ENCODE measurements around the gene EPYC.
"Not testable (repeated sequence)": the region's sequence is repeated elsewhere in the genome, so short reads cannot be mapped to it uniquely, and the experiment has no call there.

EPYC gene

DNA sequence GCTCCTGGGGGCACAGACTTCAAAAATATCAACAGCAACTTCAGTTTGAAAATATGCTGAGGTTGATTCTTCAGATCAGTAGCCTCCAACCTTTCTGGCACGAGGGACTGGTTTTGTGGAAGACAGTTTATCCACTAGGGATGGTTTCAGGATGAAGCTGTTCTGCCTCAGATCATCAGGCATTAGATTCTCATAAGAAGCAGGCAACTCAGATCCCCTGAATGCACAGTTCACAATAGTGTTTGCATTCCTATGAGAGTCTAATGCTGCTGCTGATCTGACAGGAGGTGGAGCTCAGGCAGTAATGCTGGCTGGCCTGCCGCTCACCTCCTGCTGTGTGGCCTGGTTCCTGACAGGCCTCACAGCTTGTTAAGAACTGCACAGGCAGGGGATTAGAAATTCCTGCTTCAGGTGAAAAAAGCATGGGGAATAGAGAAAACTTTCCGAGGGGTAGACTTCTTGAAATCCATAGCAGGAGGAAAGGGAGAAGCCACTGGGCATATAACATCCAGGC, 12.8 kb downstream of the EPYC start:
- DNase-seq (ENCODE audit: low spot score) = no peak

DNA sequence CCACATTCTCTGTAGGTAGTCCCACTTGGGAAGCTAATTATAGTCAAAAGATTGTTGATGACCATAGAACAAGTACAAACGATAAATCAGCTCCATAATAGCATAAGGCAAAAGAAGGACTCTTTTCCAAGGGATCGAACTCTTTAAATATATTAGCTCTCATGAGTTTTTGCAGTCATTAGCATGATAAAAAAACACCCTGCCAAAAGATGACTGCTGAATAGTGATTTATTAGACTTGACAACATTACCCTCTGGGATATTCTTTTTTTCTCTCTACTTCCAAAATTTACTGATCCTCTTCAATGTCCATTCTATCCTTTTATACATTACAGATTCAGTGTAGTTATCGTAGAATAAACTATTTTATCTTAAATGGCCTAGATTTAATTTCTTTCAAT, 14.2 kb downstream of the EPYC start:
- no peak for DNase-seq (ENCODE audit: low spot score)

- no peak for DNase-seq (ENCODE audit: low spot score)
Observed at GRCh38 chr12:90989686-90990111, 15.1 kb downstream of the EPYC start.

GRCh38 chr12:90987520-90987919, 17.3 kb downstream of the EPYC start:
- DNase-seq (ENCODE audit: low spot score) = no peak

- DNase-seq (ENCODE audit: low spot score) = no peak
Observed at GRCh38 chr12:90987101-90987500, 17.7 kb downstream of the EPYC start.

GRCh38 chr12:90985331-90985730, 19.4 kb downstream of the EPYC start:
- not testable (repeated sequence) for DNase-seq (ENCODE audit: low spot score)

GRCh38 chr12:90984114-90984513, 20.7 kb downstream of the EPYC start:
- no peak for DNase-seq (ENCODE audit: low spot score)

DNA sequence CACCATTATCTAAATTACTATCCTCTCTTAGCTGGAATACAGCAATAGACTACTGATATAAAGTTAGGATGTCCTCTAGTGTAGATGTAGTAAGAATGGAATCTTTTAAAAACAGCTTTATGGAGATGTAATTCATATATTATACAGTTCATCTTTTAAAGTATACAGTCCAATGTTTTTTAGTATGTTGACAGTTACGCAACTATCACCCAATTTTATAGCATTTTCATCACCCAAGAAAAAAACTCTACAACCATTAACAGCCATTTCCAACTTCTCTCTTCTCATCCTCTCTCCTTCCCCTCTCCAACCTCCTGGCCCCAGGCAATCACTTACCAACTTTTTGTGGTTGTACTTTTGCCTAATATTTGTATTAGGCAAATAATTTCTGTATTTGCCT, 22.6 kb downstream of the EPYC start:
- DNase-seq (ENCODE audit: low spot score) = no peak

DNA sequence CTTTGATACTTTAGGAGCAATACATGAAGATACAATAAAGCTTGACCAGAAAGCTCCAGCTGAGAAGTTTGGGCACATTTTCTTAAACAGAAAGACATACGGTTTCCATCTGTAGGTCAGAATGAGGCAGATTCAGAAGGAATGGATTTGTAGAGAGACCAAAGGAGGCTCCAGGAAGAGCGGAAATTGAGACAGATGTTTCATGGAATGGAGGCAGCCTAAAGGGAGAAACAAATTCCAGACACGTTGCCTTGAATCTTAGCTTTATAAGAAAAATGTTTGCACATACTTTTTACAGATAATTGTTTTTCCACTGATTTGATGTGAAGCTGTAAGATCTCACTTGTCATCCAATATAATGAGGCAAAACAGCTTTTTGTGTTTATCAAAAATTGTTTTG, 24.8 kb downstream of the EPYC start:
- no peak for DNase-seq (ENCODE audit: low spot score)

DNA sequence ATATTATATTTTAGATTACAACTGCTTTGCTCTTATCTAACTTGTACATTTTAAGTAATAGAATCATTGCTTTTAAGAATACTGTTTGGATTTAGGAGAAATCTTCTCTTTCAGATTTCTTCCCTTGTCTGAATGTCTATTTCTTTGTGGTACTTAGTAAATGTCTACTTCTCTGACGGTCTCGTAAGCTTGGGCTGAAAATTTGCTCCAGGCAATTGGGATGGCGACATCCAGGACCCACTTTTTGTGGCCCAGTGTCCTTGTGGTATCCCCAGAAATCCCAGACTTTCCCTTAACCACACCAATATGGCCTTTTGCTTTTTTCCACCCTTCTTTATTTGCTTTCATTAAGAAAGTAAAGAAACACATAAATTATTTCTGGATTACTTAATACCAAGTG, 25.8 kb downstream of the EPYC start:
- no peak for DNase-seq (ENCODE audit: low spot score)

DNA sequence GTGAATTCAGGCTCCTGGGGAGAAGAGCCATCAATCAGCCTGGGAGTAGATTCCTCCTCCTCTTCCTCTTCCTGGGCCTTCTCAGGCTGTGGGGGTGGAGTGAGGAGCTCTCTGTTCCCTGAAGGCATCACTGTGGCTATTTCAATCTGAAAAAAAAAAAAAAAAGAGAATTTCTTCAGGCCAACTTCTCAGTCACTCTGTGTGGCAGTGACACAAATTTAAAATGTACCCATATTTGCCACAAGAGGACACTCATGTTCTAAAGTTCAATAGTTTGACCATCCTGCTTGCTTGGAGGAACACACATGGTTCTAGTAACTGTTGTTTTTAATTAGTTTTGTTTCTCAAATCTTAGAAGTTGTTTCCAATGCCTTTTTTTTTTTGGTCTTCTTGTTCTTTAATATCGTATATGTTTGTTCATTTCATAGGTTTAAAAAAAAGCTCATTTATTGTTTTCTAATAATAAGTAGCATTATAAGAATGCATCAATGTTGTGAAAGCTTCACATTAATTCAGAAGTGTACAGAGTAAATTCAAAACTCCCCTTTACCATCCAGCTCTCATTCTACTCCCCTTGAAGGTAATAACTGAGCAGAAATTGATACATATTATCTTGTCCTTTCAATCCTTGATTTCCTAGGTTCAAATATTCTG, 26.5 kb downstream of the EPYC start:
- peak; percentile 18 for DNase-seq (ENCODE audit: low spot score)

GRCh38 chr12:90977224-90977623, 27.5 kb downstream of the EPYC start:
- no peak for DNase-seq (ENCODE audit: low spot score)

DNA sequence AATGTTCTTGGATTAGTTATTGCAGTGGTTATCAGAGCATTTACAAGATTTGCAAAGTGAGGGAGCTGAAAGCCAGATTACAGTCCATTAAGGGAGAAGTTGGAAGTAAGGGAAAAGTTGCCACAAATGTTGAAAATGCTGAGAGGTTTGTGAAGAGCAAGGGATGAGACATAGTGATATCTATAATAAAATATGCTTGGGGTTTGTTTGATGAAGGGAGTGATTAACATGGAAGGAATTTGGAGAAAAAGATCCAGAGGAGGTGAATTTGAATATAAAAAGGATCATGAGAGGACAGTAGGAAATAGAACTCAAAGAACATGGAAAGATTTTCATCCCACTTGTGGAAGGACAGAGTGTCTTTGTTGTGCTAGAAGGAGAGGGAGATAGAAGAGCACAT, 30.5 kb downstream of the EPYC start:
- DNase-seq (ENCODE audit: low spot score) = no peak

GRCh38 chr12:90972226-90972625, 32.5 kb downstream of the EPYC start:
- DNase-seq (ENCODE audit: low spot score) = no peak

GRCh38 chr12:90970911-90971310, 33.9 kb downstream of the EPYC start:
- DNase-seq (ENCODE audit: low spot score) = no peak

DNA sequence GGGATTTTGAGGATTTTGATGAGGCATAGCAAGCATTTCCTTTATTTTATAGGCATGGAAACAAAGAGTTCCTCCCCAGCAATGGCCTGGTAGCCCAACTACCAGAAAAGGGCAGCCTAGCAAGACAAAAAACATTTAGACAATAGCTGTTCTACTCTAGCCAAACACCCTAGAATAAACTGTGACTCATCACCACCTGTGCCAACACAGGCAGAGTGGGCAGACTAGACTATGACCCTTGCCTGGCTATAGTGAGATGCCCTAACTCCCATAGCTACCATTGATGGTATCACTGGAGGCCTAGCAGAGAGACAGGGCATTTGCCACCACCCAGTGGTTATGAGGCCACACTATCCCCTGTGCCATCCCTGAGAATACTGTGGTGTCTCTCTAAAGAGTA, 34.3 kb downstream of the EPYC start:
- no peak for DNase-seq (ENCODE audit: low spot score)

GRCh38 chr12:90969851-90970250, 34.9 kb downstream of the EPYC start:
- no peak for DNase-seq (ENCODE audit: low spot score)

DNA sequence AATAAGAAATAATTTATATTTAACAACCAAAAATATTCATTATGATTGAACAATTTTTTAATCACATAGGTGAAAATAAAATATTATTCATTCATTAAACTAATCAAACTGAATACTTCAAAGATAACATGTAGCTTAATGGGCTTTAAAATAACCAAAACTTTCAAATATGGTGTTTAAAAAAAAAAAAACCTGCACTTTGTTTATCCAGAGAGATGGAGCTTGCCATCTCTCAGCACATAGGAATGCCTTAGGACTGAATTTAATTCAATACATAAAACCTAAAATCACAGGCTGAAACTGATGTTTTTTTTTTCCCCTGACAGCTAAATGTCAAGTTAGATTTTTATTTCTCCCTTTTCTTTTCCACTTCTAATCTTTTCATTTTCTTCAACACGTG, 35.4 kb downstream of the EPYC start:
- no peak for DNase-seq (ENCODE audit: low spot score)

- DNase-seq (ENCODE audit: low spot score) = no peak
Observed at GRCh38 chr12:90965204-90965603, 39.6 kb downstream of the EPYC start.

DNA sequence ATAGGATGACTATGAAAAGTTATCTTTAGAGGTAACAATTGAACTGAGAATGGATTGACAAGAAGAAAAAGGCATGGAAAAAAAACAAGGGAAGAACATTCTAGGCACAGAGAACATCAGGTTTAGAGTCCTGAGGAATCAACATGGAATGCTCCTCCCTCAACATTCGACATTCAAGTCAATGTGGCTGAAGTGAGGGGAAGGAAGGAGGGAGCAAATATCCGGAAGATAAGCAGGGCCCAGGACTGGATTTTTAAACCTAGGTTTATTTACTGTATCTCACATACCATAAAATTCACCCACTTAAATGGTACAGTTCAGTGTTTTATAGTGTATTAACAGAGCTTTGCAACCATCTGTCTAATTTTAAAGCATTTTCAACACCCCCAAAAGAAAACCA, 40.2 kb downstream of the EPYC start:
- no peak for DNase-seq (ENCODE audit: low spot score)

- DNase-seq (ENCODE audit: low spot score) = no peak
Observed at GRCh38 chr12:90963946-90964345, 40.8 kb downstream of the EPYC start.

GRCh38 chr12:90961154-90961553, 43.6 kb downstream of the EPYC start:
- DNase-seq (ENCODE audit: low spot score) = no peak

GRCh38 chr12:90959538-90960139, 45.1 kb downstream of the EPYC start:
- peak; percentile 46 for DNase-seq (ENCODE audit: low spot score)

GRCh38 chr12:90959032-90959431, 45.7 kb downstream of the EPYC start:
- DNase-seq (ENCODE audit: low spot score) = peak; percentile 9
